HG02642 (cell line): Measurements from ENCODE around the gene OR5AP2.
"Not testable (repeated sequence)": the region's sequence is repeated elsewhere in the genome, so short reads cannot be mapped to it uniquely, and the experiment has no call there.

ENCODE experiments used
- ATAC-seq: cut with Tn5 transposase; IDR thresholded peaks from one replicate; pipeline ENCODE4 v1.9.1; 2021; ENCODE audit warnings: mild to moderate bottlenecking; ENCODE audit not compliant: unreplicated experiment, poor library complexity

Gene OR5AP2

GRCh38 chr11:56642339-56642738 lies at the start of gene OR5AP2:
Gene OR5AP2 (minus strand): TSS chr11:56642439. CDS start chr11:56642439, 0 bp downstream.
- no peak for ATAC-seq

- not testable (repeated sequence) for ATAC-seq
These were observed 48.9 kb upstream of the OR5AP2 start for GRCh38 chr11:56691179-56691578.

- ATAC-seq, result no peak
These were observed 46.4 kb upstream of the OR5AP2 start for GRCh38 chr11:56688554-56689100.

GRCh38 chr11:56670984-56671383 lies 28.7 kb upstream of the OR5AP2 start:
- no peak for ATAC-seq

- no peak for ATAC-seq
These were observed 21.1 kb upstream of the OR5AP2 start, which contains the start of gene OR5AR1 for GRCh38 chr11:56663386-56663785. Gene OR5AR1 (plus strand): TSS chr11:56663686. CDS start chr11:56663686, 0 bp downstream.

GRCh38 chr11:56659755-56660154 lies 17.5 kb upstream of the OR5AP2 start:
- no peak for ATAC-seq

GRCh38 chr11:56637500-56637899 lies 4.7 kb downstream of the OR5AP2 start:
- no peak for ATAC-seq

GRCh38 chr11:56636861-56637260 lies 5.4 kb downstream of the OR5AP2 start:
- ATAC-seq, result no peak

GRCh38 chr11:56632329-56632728 lies 9.9 kb downstream of the OR5AP2 start:
- no peak for ATAC-seq

- ATAC-seq, result no peak
These were observed 16.3 kb downstream of the OR5AP2 start for GRCh38 chr11:56625946-56626345.

- ATAC-seq, result peak; percentile 80
These were observed 17.6 kb downstream of the OR5AP2 start for GRCh38 chr11:56624661-56625110.

GRCh38 chr11:56611174-56611573 lies 31.1 kb downstream of the OR5AP2 start:
- ATAC-seq, result no peak

GRCh38 chr11:56592088-56592717 lies 50.0 kb downstream of the OR5AP2 start:
- not testable (repeated sequence) for ATAC-seq
